Measurements from ENCODE around the gene IRAK2.
"Not testable (repeated sequence)": the region's sequence is repeated elsewhere in the genome, so short reads cannot be mapped to it uniquely, and the experiment has no call there.

Gene IRAK2

GRCh38 chr3:10164546-10165393 is at the start of gene IRAK2:
Gene IRAK2 (plus strand): TSS chr3:10164919. CDS start chr3:10164955, 36 bp downstream.
- DNase-seq (ENCODE audit: low read depth in 2 of 2), result peak in 1 of 2 donors; percentile 34

GRCh38 chr3:10115326-10116137 is 49.2 kb upstream of the IRAK2 start, which contains the start of gene BRK1:
Gene BRK1 (plus strand): TSS chr3:10115675. CDS start chr3:10115702, 27 bp downstream.
- DNase-seq (ENCODE audit: low read depth in 2 of 2), result peak; percentile 87 to 91

GRCh38 chr3:10116138-10116460 is 48.6 kb upstream of the IRAK2 start:
- peak in 1 of 2 donors; percentile 3 for DNase-seq (ENCODE audit: low read depth in 2 of 2)

GRCh38 chr3:10116928-10117327 is 47.8 kb upstream of the IRAK2 start:
- DNase-seq (ENCODE audit: low read depth in 2 of 2), result no peak

- DNase-seq (ENCODE audit: low read depth in 2 of 2), result no peak
These were observed 45.3 kb upstream of the IRAK2 start for GRCh38 chr3:10119376-10119775.

GRCh38 chr3:10121064-10121463 is 43.7 kb upstream of the IRAK2 start:
- no peak for DNase-seq (ENCODE audit: low read depth in 2 of 2)

- DNase-seq (ENCODE audit: low read depth in 2 of 2), result no peak
These were observed 42.0 kb upstream of the IRAK2 start for GRCh38 chr3:10122724-10123123.

GRCh38 chr3:10135872-10136271 is 28.8 kb upstream of the IRAK2 start:
- DNase-seq (ENCODE audit: low read depth in 2 of 2), result not testable (repeated sequence)

GRCh38 chr3:10136426-10137005 is 28.2 kb upstream of the IRAK2 start:
- DNase-seq (ENCODE audit: low read depth in 2 of 2), result no peak

- no peak for DNase-seq (ENCODE audit: low read depth in 2 of 2)
These were observed 27.5 kb upstream of the IRAK2 start for GRCh38 chr3:10137178-10137577.

- no peak for DNase-seq (ENCODE audit: low read depth in 2 of 2)
These were observed 23.6 kb upstream of the IRAK2 start for GRCh38 chr3:10140996-10141546.

GRCh38 chr3:10142707-10143560 is 21.8 kb upstream of the IRAK2 start:
- DNase-seq (ENCODE audit: low read depth in 2 of 2), result no peak

- DNase-seq (ENCODE audit: low read depth in 2 of 2), result no peak
These were observed 19.0 kb upstream of the IRAK2 start for GRCh38 chr3:10145685-10146084.

GRCh38 chr3:10149226-10149625 is 15.5 kb upstream of the IRAK2 start:
- no peak for DNase-seq (ENCODE audit: low read depth in 2 of 2)

GRCh38 chr3:10150987-10151386 is 13.7 kb upstream of the IRAK2 start:
- no peak for DNase-seq (ENCODE audit: low read depth in 2 of 2)

- no peak for DNase-seq (ENCODE audit: low read depth in 2 of 2)
These were observed 10.2 kb upstream of the IRAK2 start for GRCh38 chr3:10154335-10155122.

GRCh38 chr3:10155123-10155472 is 9.6 kb upstream of the IRAK2 start:
- DNase-seq (ENCODE audit: low read depth in 2 of 2), result no peak

GRCh38 chr3:10155658-10156057 is 9.1 kb upstream of the IRAK2 start:
- no peak for DNase-seq (ENCODE audit: low read depth in 2 of 2)

GRCh38 chr3:10157031-10157430 is 7.7 kb upstream of the IRAK2 start:
- no peak for DNase-seq (ENCODE audit: low read depth in 2 of 2)

- not testable (repeated sequence) for DNase-seq (ENCODE audit: low read depth in 2 of 2)
These were observed 6.2 kb upstream of the IRAK2 start for GRCh38 chr3:10158555-10158954.

Measured in stimulated activated CD8-positive, alpha-beta memory T cell treated with anti-CD3 and anti-CD28 coated beads, Interleukin-15, amount 100 ng/mL, for 4 hours (primary cell).